NB4 (cell line): ENCODE measurements around the gene PDE8B.

Source experiments
- DNase-seq: peaks from one replicate; pipeline ENCODE4 v3.0.0; 2010; ENCODE audit warnings: low read depth
- H3K4me3 ChIP-seq: one replicate; pipeline ENCODE4 v1.5.1; 2011; ENCODE audit warnings: mild to moderate bottlenecking, low read depth, low read length, moderate library complexity
- CTCF ChIP-seq: IDR thresholded peaks from one replicate; pipeline ENCODE4 v1.5.1; 2012; ENCODE audit warnings: low read depth, low read length
- MAX ChIP-seq: IDR thresholded peaks from 2 replicates; pipeline ENCODE4 v1.6.1; 2011; ENCODE audit warnings: low read depth, low read length
- MYC ChIP-seq: IDR thresholded peaks from 2 replicates; pipeline ENCODE4 v1.6.1; 2011; ENCODE audit warnings: low read depth, low read length
- POLR2A ChIP-seq: IDR thresholded peaks from 2 replicates; pipeline ENCODE4 v1.6.1; 2011; ENCODE audit warnings: mild to moderate bottlenecking; ENCODE audit not compliant: insufficient read length; ENCODE audit errors: extremely low read depth

PDE8B gene

GRCh38 chr5:77420940-77421339 is 210.5 kb downstream of the PDE8B start:
- no peak overlapping the region for H3K4me3 ChIP-seq
- DNase-seq: no peak
- TF ChIP-seq MYC (no peak), MAX (no peak), CTCF (no peak), POLR2A (no peak)

DNA sequence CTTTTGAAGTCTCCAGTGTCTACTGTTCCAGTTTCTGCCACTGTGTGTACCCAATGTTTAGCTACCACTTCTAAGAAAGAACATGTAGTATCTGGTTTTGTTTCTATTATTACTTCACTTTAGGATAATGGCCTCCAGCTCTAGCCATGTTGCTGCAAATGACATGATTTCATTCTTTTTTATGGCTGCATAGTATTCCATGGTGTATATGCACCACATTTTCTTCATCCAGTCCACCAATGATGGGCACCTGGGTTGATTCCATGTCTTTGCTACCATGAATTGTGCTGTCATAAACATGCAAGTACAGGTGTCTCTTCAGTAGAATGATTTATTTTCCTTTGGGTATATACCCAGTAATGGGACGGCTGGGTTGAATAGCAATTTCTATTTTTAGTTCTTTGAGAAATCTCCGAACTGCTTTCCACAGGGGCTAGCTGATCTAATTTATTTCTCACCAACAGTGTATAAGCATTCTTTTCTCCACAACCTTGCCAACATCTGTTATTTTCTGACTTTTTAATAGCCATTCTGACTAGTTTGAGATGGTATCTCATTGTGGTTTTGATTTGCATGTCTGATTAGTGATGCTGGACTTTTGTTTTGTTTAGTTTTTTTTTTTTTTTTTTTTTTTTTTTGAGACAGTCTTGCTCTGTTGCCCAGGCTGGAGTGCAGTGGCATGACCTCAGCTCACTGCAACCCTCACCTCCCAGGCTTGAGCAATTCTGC is 212.7 kb downstream of the PDE8B start:
- H3K4me3 ChIP-seq: no peak overlapping the region
- no peak for DNase-seq
- TF ChIP-seq MAX (no peak), CTCF (no peak), MYC (no peak), POLR2A (no peak)

GRCh38 chr5:77424921-77425320 is 214.4 kb downstream of the PDE8B start:
- H3K4me3 ChIP-seq: no peak overlapping the region
- TF ChIP-seq MYC (no peak), CTCF (no peak), POLR2A (no peak), MAX (no peak)
- DNase-seq: no peak

DNA sequence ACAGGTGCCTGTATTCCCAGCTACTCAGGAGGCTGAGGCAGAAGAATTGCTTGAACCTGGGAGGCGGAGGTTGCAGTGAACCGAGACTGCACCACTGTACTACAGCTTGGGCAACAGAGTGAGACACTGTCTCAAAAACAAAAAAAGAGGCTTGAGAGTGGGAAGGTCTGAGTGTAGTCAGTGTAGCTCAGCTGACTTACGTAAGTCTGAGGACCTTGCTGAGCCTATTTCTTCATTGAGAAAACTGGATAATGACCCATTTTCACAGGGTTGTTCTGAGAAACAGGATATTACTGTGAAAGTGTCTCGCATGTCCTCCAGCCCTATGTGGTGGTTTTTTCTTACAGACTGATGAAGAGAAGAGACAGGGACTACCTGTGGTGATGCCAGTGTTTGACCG is 214.9 kb downstream of the PDE8B start:
- no peak for DNase-seq

DNA sequence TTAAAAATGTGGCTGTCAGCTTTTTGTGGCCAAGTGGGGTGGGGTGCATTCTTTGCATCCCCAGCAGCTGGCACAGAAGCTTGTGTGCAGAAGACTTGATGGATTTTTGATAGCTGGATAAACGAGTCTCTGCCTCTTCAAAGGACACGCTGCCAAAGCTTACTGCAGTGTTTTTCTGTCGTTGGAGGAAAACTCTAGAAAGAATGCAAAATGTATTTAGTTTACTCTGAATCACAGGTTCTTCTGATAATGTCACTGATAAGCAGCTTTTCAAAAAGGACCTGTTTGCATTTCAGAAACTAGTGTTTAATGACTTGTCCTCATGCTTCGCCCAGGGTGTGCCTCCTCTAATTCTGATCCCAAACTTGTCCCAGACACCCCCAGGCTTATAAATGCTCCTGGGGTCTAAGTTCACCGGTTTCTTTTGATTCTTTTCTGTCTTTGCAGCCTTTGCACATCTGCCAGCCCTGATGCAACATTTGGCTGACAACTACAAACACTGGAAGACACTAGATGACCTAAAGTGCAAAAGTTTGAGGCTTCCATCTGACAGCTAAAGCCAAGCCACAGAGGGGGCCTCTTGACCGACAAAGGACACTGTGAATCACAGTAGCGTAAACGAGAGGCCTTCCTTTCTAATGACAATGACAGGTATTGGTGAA is 215.6 kb downstream of the PDE8B start:
- TF ChIP-seq MAX (no peak), POLR2A (no peak), CTCF (no peak)
- H3K4me3 ChIP-seq: no peak overlapping the region
- no peak for DNase-seq

More for the DNA sequence above, 214.9 kb downstream of the PDE8B start:
- H3K4me3 ChIP-seq: no peak overlapping the region
- TF ChIP-seq POLR2A (no peak), MYC (no peak), MAX (no peak), CTCF (no peak)
